Omental fat pad (tissue), 4 donors: Measurements from ENCODE around the gene IL18BP. TPM values are rescaled to one million over a fixed set of nuclear protein-coding genes. Genes with fewer than 3 reads are reported as not detected.

Experiments used
- ATAC-seq: fragments of 150-250 bp; one replicate; pipeline ENCODE4 v1.9.1; 2016; ENCODE audit warnings: mild to moderate bottlenecking, moderate library complexity; ENCODE audit not compliant: low FRiP score
- DNase-seq: peaks from one replicate; pipeline ENCODE4 v3.0.0-alpha.2; 2019; ENCODE audit warnings: low spot score
- total RNA-seq, 4 donors: library from RNA; depleted of rRNA; stranded (reverse); fragments of >200 nt; gene quantifications; one replicate each; pipeline ENCODE4 v1.1.0, GENCODE V29; 2016
- TF ChIP-seq, protein P1 (sequence below), 3 donors: fragments of 450-650 bp; IDR thresholded peaks; one replicate each; pipeline ENCODE4 v1.5.1; 2016 to 2017; ENCODE audit warnings: antibody characterized with exemption in 3 of 3, mild to moderate bottlenecking in 3 of 3, moderate library complexity in 2 of 3

The IL18BP gene
- total RNA-seq, 4 donors from 2014 or later, result 4.1 to 16.7 (median 10.8) TPM

- DNase-seq, result no peak
- TF ChIP-seq, protein P1, sequence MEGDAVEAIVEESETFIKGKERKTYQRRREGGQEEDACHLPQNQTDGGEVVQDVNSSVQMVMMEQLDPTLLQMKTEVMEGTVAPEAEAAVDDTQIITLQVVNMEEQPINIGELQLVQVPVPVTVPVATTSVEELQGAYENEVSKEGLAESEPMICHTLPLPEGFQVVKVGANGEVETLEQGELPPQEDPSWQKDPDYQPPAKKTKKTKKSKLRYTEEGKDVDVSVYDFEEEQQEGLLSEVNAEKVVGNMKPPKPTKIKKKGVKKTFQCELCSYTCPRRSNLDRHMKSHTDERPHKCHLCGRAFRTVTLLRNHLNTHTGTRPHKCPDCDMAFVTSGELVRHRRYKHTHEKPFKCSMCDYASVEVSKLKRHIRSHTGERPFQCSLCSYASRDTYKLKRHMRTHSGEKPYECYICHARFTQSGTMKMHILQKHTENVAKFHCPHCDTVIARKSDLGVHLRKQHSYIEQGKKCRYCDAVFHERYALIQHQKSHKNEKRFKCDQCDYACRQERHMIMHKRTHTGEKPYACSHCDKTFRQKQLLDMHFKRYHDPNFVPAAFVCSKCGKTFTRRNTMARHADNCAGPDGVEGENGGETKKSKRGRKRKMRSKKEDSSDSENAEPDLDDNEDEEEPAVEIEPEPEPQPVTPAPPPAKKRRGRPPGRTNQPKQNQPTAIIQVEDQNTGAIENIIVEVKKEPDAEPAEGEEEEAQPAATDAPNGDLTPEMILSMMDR (IDR thresholded peaks at IDR 0.05), result no peak
Measured at GRCh38 chr11:72018171-72018570, 19.5 kb downstream of the IL18BP start.

DNA sequence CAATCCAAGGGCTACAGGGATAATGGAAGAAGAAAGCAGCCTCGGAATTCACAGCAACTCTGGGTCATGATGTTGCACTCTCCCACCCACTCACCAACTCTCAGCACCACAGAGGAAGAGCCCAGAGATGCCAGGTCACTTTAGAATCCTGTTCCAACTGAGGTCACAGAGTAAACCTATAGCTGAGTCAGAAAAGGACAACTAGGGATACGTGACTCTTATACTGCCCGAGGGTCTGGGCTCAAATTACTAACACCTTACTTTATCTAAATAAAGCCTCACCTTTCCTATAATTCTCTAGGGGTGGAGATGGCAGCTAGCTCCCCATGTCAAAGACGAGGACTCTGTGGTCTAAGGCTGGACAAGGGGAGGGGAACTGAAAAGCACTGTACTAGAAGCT lies 24.6 kb downstream of the IL18BP start:
- ATAC-seq, result no peak
- no peak for DNase-seq
- TF ChIP-seq, protein P1 (IDR thresholded peaks at IDR 0.05), result no peak

More at GRCh38 chr11:72018171-72018570, 19.5 kb downstream of the IL18BP start:
- ATAC-seq, result no peak

DNA sequence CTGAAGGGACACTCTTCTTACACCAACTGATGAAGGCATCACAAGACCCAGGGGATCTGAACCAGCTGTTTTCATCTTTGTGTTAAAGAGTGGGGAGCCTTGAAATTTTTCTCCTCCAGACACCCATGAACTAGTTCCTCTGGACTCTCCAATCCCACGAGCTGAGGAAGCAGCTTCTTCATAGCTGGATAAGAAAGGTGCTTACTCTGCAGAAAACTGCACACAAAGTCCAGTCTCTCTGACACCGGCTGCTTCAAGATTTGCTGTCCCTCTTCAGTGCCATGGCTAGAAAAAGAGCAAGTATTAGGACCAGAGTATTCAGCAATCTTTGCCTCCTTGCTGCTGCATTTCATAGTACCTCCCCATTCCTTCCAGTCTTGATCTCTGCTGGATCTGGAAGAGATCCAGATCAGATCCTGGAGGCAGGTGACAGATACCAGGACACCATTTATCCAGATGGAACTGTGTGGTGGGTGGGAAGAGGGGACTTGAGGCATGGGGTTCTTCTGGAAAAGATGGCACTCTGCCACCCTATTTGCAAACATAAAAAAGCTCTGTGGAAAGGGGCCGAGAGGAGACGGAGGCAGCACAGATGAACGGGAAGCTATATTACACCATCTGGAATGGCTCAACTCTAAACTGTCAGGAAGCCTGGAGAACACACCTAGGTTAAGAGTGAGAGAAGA lies 25.5 kb downstream of the IL18BP start:
- no peak for DNase-seq
- no peak for ATAC-seq
- TF ChIP-seq, protein P1 (IDR thresholded peaks at IDR 0.05), result no peak

GRCh38 chr11:72026090-72026489 lies 27.4 kb downstream of the IL18BP start:
- DNase-seq (no peak), ATAC-seq (no peak)
- TF ChIP-seq, protein P1 (IDR thresholded peaks at IDR 0.05), result no peak

DNA sequence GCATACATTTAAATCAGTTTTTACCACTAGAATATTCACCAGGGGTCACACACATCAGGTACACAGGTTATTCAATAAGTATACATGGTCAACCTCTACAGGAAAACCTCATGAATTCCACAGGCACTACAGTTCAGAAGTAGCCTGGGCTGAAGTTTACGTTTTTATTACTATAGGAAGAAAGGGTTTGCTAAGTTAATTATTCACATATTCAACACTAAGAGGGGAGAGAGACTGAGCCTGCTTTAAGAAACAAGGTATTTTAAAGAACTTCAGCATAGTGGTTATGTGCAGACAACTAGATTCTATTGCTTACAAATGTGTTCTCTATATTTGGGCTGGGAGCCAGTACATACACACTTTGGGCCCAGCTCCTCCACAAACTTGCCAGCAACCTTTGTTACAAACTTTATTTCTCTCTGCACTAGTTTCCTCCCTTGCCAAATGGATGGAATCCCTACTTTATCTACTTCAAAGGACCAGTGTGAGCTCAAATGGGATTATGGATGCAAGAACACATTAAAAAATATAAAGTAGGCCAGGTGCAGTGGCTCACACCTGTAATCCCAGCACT lies 31.9 kb downstream of the IL18BP start:
- TF ChIP-seq, protein P1 (IDR thresholded peaks at IDR 0.05), result no peak
- ATAC-seq, result no peak
- no peak for DNase-seq

DNA sequence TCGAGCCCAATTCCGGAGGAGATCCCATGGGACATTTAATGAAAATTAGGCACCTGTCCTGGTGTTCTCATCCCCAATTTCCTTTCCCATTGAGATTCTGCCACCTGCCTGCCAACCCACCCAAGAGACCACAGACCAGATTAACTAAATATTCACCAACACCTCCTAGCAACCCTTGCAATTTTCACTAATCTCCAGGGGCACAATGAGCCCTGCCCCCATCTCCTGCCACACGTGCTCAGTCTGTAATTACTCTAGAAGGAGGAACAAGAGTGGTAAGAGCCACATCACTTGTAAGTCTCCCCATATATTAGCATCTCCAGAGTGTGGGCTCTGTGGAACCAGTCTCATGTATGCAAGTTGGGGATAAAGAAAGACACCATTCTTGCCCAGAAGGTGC lies 38.0 kb downstream of the IL18BP start:
- DNase-seq (no peak), ATAC-seq (no peak)
- TF ChIP-seq, protein P1 (IDR thresholded peaks at IDR 0.05), result no peak
